ENCODE data around the gene THAP8.
A peak's percentile ranks its signal among the peaks of the same experiment; 100 is the strongest.
"Not testable (repeated sequence)": the region's sequence is repeated elsewhere in the genome, so short reads cannot be mapped to it uniquely, and the experiment has no call there.

The THAP8 gene

GRCh38 chr19:36054119-36054732, at the start of gene THAP8:
THAP8 (minus strand) TSS chr19:36054285; CDS start chr19:36054217, 68 bp downstream.
- DNase-seq = peak; percentile 98

GRCh38 chr19:36103040-36103626, 49.0 kb upstream of the THAP8 start:
- DNase-seq = no peak

GRCh38 chr19:36101550-36102327, 47.7 kb upstream of the THAP8 start:
- DNase-seq = no peak

- no peak for DNase-seq
Measured at GRCh38 chr19:36100476-36100875, 46.4 kb upstream of the THAP8 start.

GRCh38 chr19:36099166-36099785, 45.2 kb upstream of the THAP8 start:
- DNase-seq = no peak

GRCh38 chr19:36097036-36097435, 43.0 kb upstream of the THAP8 start:
- no peak for DNase-seq

- DNase-seq = no peak
Measured at GRCh38 chr19:36093687-36094086, 39.6 kb upstream of the THAP8 start.

GRCh38 chr19:36093146-36093662, 39.1 kb upstream of the THAP8 start:
- DNase-seq = no peak

- DNase-seq = no peak
Measured at GRCh38 chr19:36092566-36092965, 38.5 kb upstream of the THAP8 start.

GRCh38 chr19:36090910-36091695, 37.0 kb upstream of the THAP8 start:
- no peak for DNase-seq

GRCh38 chr19:36089847-36090246, 35.8 kb upstream of the THAP8 start:
- no peak for DNase-seq

- no peak for DNase-seq
Measured at GRCh38 chr19:36086326-36086725, 32.2 kb upstream of the THAP8 start.

- DNase-seq = no peak
Measured at GRCh38 chr19:36084231-36085009, 30.3 kb upstream of the THAP8 start.

- no peak for DNase-seq
Measured at GRCh38 chr19:36082916-36083315, 28.8 kb upstream of the THAP8 start.

GRCh38 chr19:36081894-36082293, 27.8 kb upstream of the THAP8 start:
- no peak for DNase-seq

- DNase-seq = no peak
Measured at GRCh38 chr19:36081385-36081784, 27.3 kb upstream of the THAP8 start.

GRCh38 chr19:36079389-36079945, 25.4 kb upstream of the THAP8 start:
- no peak for DNase-seq

- DNase-seq = no peak
Measured at GRCh38 chr19:36073121-36073876, 19.2 kb upstream of the THAP8 start.

GRCh38 chr19:36072081-36072480, 18.0 kb upstream of the THAP8 start:
- DNase-seq = no peak

GRCh38 chr19:36068810-36069499, 14.9 kb upstream of the THAP8 start:
- DNase-seq = not testable (repeated sequence)
